SK-N-SH (cell line): ENCODE measurements around the gene APC2. TPM values are rescaled to one million over a fixed set of nuclear protein-coding genes. Genes with fewer than 3 reads are reported as not detected.
"Not testable (repeated sequence)": the region's sequence is repeated elsewhere in the genome, so short reads cannot be mapped to it uniquely, and the experiment has no call there.

Source experiments
- CTCF ChIA-PET: fragments of 300-600, 350-600 bp; formaldehyde crosslinking; extraction: SDS; loops from one replicate; lab custom pipeline; 2021; lab: Yijun Ruan, JAX
- POLR2A ChIA-PET: fragments of 350-600 bp; sonication (Branson Sonifier 250); formaldehyde crosslinking; extraction: SDS; loops from one replicate; lab custom pipeline; 2020; ENCODE audit warnings: antibody characterized with exemption, inconsistent platforms; lab: Yijun Ruan, JAX
- DNase-seq: peaks from one replicate; pipeline ENCODE4 v3.0.0; 2012
- H2AFZ ChIP-seq: fragments of 200-600 bp; sonication (generic); 2 replicates; pipeline ENCODE4 v1.8.1; 2016; ENCODE audit warnings: antibody characterized with exemption, mild to moderate bottlenecking, low read depth
- H3F3A ChIP-seq: fragments of 200-600 bp; sonication (generic); replicated peaks from 2 replicates; pipeline ENCODE3; 2016; ENCODE audit warnings: antibody characterized with exemption, mild to moderate bottlenecking; ENCODE audit not compliant: insufficient read depth
- H3K27ac ChIP-seq, 2 experiments: fragments of 200-500 bp in 1 of 2; fragments of 200-600 bp in 1 of 2; sonication (Bioruptor generic) in 1 of 2; sonication (generic), shearing (Covaris generic) in 1 of 2; 2 replicates each; pipeline versions ENCODE4 v1.5.1 to v1.6.1; 2014 to 2016; ENCODE audit warnings: low read depth in 2 of 2, inconsistent platforms in 1 of 2, low read length in 1 of 2, mild to moderate bottlenecking in 1 of 2, mixed read lengths in 1 of 2
- H3K27me3 ChIP-seq: fragments of 200-600 bp; sonication (generic), shearing (Covaris generic); 2 replicates; pipeline ENCODE4 v1.6.1; 2016; ENCODE audit warnings: mixed run types; ENCODE audit not compliant: insufficient read depth
- H3K36me3 ChIP-seq, 2 experiments: fragments of 200-500 bp in 1 of 2; fragments of 200-600 bp in 1 of 2; sonication (Bioruptor generic) in 1 of 2; sonication (generic) in 1 of 2; replicated peaks in 1 of 2; 2 replicates each; pipeline versions ENCODE3 to v1.5.1; 2014 to 2016; ENCODE audit warnings: low read length in 1 of 2, mild to moderate bottlenecking in 1 of 2; ENCODE audit not compliant: insufficient read depth in 2 of 2, control insufficient read depth in 1 of 2
- H3K4me1 ChIP-seq, 2 experiments: fragments of 200-500 bp in 1 of 2; fragments of 200-600 bp in 1 of 2; sonication (Bioruptor generic) in 1 of 2; sonication (generic), shearing (Covaris generic) in 1 of 2; 2 replicates each; pipeline versions ENCODE4 v1.5.1 to v1.6.1; 2014 to 2016; ENCODE audit warnings: low read depth in 1 of 2, low read length in 1 of 2, mixed run types in 1 of 2; ENCODE audit not compliant: insufficient read depth in 2 of 2, control insufficient read depth in 1 of 2
- H3K4me2 ChIP-seq: fragments of 200-600 bp; sonication (generic), shearing (Covaris generic); 2 replicates; pipeline ENCODE4 v1.6.1; 2017; ENCODE audit warnings: mixed run types
- H3K4me3 ChIP-seq, 2 experiments: fragments of 200-500 bp in 1 of 2; fragments of 200-600 bp in 1 of 2; sonication (Bioruptor generic) in 1 of 2; sonication (generic), shearing (Covaris generic) in 1 of 2; 2 replicates each; pipeline versions ENCODE4 v1.5.1 to v1.8.1; 2014 to 2016; ENCODE audit warnings: low read depth in 2 of 2, inconsistent platforms in 1 of 2, low read length in 1 of 2, mild to moderate bottlenecking in 1 of 2, mixed read lengths in 1 of 2, moderate library complexity in 1 of 2
- H3K79me2 ChIP-seq: fragments of 200-600 bp; sonication (generic); 2 replicates; pipeline ENCODE4 v1.8.1; 2017; ENCODE audit warnings: mild to moderate bottlenecking; ENCODE audit not compliant: insufficient read depth
- H3K9ac ChIP-seq: fragments of 200-600 bp; sonication (generic); 2 replicates; pipeline ENCODE4 v1.6.1; 2017; ENCODE audit warnings: mixed run types
- H3K9me2 ChIP-seq: fragments of 200-600 bp; sonication (generic); 2 replicates; pipeline ENCODE4 v1.6.1; 2017; ENCODE audit warnings: mixed run types
- H3K9me3 ChIP-seq: fragments of 200-600 bp; sonication (generic); 2 replicates; pipeline ENCODE4 v1.6.1; 2017; ENCODE audit warnings: mixed run types, mild to moderate bottlenecking, moderate library complexity
- H4K20me1 ChIP-seq: fragments of 200-600 bp; sonication (generic); 2 replicates; pipeline ENCODE4 v1.6.1; 2017; ENCODE audit warnings: mild to moderate bottlenecking, mixed run types; ENCODE audit not compliant: insufficient read depth
- ELF1 ChIP-seq: IDR thresholded peaks from 2 replicates; pipeline ENCODE4 v1.4.0; 2012
- EP300 ChIP-seq, 2 experiments: IDR thresholded peaks; 2 replicates each; pipeline versions ENCODE4 v1.4.0 to v1.6.1; 2012; ENCODE audit warnings: borderline replicate concordance in 1 of 2, low read depth in 1 of 2, low read length in 1 of 2
- FOSL2 ChIP-seq: IDR thresholded peaks from 2 replicates; pipeline ENCODE4 v1.4.0; 2012; ENCODE audit warnings: low read depth, mild to moderate bottlenecking, moderate library complexity, borderline replicate concordance
- GABPA ChIP-seq: IDR thresholded peaks from 2 replicates; pipeline ENCODE4 v1.4.0; 2012; ENCODE audit warnings: low read depth, mild to moderate bottlenecking
- JUND ChIP-seq: IDR thresholded peaks from 2 replicates; pipeline ENCODE4 v1.4.0; 2012
- MEF2A ChIP-seq: IDR thresholded peaks from 2 replicates; pipeline ENCODE4 v1.4.0; 2012; ENCODE audit warnings: low read depth, borderline replicate concordance
- MXI1 ChIP-seq: IDR thresholded peaks from 2 replicates; pipeline ENCODE4 v1.6.1; 2012; ENCODE audit warnings: mild to moderate bottlenecking, low read depth, low read length, improper control_type of control experiment
- NFIC ChIP-seq: IDR thresholded peaks from 2 replicates; pipeline ENCODE4 v1.4.0; 2012; ENCODE audit warnings: borderline replicate concordance
- RFX5 ChIP-seq: IDR thresholded peaks from 2 replicates; pipeline ENCODE4 v1.6.1; 2012; ENCODE audit warnings: mild to moderate bottlenecking, improper control_type of control experiment, low read length
- RXRA ChIP-seq: IDR thresholded peaks from 2 replicates; pipeline ENCODE4 v1.4.0; 2012; ENCODE audit warnings: low read depth, mild to moderate bottlenecking, borderline replicate concordance
- SIN3A ChIP-seq: IDR thresholded peaks from 2 replicates; pipeline ENCODE4 v1.6.1; 2012; ENCODE audit warnings: low read depth, mild to moderate bottlenecking, low read length, moderate library complexity, borderline replicate concordance
- YY1 ChIP-seq: IDR thresholded peaks from 2 replicates; pipeline ENCODE4 v1.4.0; 2012; ENCODE audit warnings: low read depth, mild to moderate bottlenecking
- WGBS: methylation state at CpG from one replicate; pipeline ENCODE4 v1.1.6; 2017; ENCODE audit warnings: low lambda C conversion rate; 5-methylcytosine and 5-hydroxymethylcytosine counted together
- polyA plus RNA-seq, 3 experiments: library from polyadenylated mRNA; depleted of rRNA; stranded (reverse); fragments of >200 nt; gene quantifications; 2 replicates each; pipeline ENCODE4 v1.2.3, GENCODE V29; 2012
- TF ChIP-seq, protein P1 (sequence below): IDR thresholded peaks from 2 replicates; pipeline ENCODE4 v1.6.1; 2012; ENCODE audit warnings: mild to moderate bottlenecking, low read depth, low read length, moderate library complexity
- TF ChIP-seq, protein P2 (sequence below): IDR thresholded peaks from 2 replicates; pipeline ENCODE4 v1.4.0; 2012; ENCODE audit warnings: low read depth, borderline replicate concordance
- TF ChIP-seq, protein P3 (sequence below): IDR thresholded peaks from 2 replicates; pipeline ENCODE4 v1.4.0; 2012; ENCODE audit warnings: low read depth
- TF ChIP-seq, protein P4 (sequence below): fragments of 200-600 bp; sonication (generic); IDR thresholded peaks from 2 replicates; pipeline ENCODE4 v1.6.1; 2017; ENCODE audit warnings: antibody characterized with exemption, mild to moderate bottlenecking, moderate library complexity
- TF ChIP-seq, protein P5 (sequence below): IDR thresholded peaks from 2 replicates; pipeline ENCODE4; 2012

APC2 gene
- polyA plus RNA-seq, 1 of the 3 experiments (the other 2 are of a cell fraction) = 1.3 TPM

DNA sequence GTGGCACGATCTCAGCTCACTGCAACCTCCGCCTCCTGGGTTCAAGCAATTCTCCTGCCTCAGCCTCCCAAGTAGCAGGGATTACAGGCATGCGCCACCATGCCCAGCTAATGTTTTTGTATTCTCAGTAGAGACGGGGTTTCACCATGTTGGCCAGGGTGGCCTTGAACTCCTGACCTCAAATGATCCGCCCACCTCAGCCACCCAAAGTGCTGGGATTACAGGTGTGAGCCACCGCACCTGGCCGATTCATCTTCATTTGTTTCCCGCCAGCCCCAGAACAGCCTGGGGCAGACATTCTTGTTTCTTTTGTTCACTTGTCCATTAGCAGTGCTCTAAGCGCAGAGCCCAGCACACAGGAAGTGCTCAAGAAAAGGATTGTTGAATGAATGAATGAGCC lies 27.1 kb downstream of the APC2 start:
- H3K4me3 ChIP-seq, H3K27me3 ChIP-seq, H3K27ac ChIP-seq, H3K9me2 ChIP-seq, H2AFZ ChIP-seq, DNase-seq, H3K9ac ChIP-seq, H3K9me3 ChIP-seq, H3F3A ChIP-seq, H3K4me2 ChIP-seq: not testable (repeated sequence)
- 97% methylated on average over 9 of the region's 9 CpGs for WGBS
- H4K20me1 ChIP-seq = peaks cover 36% of the 10 kb centered on the region
- peaks cover 3 to 16% of the 10 kb centered on the region in 2 experiments; a peak in 1 of 4 replicates for H3K4me1 ChIP-seq
- H3K36me3 ChIP-seq = peaks cover 7 to 12% of the 10 kb centered on the region in 2 experiments
- ChIA-PET CTCF (interaction anchor here (1.2 kb wide), 1 partner anchor 32 kb away, joined by 6 read pairs; no protein-coding TSS in a partner anchor), POLR2A (interaction anchor here (0.6 kb wide), 1 partner anchor 14 kb away, joined by 3 read pairs; no protein-coding TSS in a partner anchor)
- H3K79me2 ChIP-seq = peaks cover 47% of the 10 kb centered on the region

DNA sequence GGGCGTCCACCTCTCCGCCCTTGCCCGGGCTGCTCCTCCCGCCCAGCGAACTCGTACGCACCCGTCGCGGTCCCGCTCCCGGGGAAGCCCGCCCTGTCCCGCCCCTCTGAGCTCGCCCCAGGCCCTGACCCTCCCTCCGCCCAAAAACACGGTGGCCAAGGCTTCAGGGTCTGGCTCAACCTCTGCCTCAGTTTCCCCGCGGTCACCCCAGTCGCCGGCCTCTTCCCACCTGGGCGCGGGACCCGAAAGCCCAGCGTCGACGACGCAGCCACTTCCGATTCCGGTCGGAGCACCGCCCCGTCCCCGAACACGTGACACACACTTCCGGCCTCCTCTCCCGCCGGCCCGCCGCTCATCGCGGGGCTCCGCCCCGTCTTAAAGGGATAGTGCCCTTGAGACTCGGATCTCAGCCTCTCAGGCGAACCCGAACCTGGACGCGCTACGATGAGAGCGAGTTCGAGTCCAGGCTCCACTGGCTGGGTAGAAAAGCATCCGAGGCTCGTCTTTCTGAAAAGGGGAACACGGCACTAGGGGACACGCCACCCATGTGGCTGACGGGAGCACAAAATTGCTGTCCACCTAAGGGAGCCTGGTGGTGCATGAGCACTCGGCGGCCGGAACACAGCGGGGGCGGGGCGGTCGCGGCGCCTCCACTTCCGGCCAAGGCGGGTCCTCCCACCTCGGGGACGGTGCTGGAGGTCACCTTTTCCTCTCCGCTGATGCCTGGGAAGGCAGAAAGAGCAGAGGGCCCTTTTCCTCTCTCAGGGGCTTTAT lies 29.2 kb downstream of the APC2 start, which contains the start of gene C19orf25:
TSS of gene C19orf25 (minus strand) at position 282 of the 774 bp plus-strand sequence. CDS start 312 bp downstream, outside the sequence.
- Histone ChIP-seq H3K4me1 (peaks cover 3 to 4% of the 10 kb centered on the region in 2 experiments; a peak in 1 of 4 replicates), H3K9me3 (no peaks in the 10 kb centered on the region), H3K4me3 (peak within 1 kb of the TSS; percentile 60 to 84), H3K4me2 (peak within 1 kb of the TSS; percentile 96), H3K36me3 (peaks cover 7 to 12% of the 10 kb centered on the region in 2 experiments), H3F3A (peaks cover 4% of the 10 kb centered on the region), H3K27ac (peak within 1 kb of the TSS; percentile 51 to 92), H3K79me2 (peaks cover 44% of the 10 kb centered on the region), H2AFZ (peak within 1 kb of the TSS; percentile 61; the same call in 1 of the 2 replicates), H4K20me1 (peaks cover 20% of the 10 kb centered on the region), H3K9me2 (no peaks in the 10 kb centered on the region), H3K9ac (peak within 1 kb of the TSS; percentile 80), H3K27me3 (no peaks in the 10 kb centered on the region)
- ChIA-PET POLR2A (interaction anchor here (1.0 kb wide), 1 partner anchor 11 kb away, joined by 4 read pairs; no protein-coding TSS in a partner anchor), CTCF (no interaction called here)
- peak; percentile 98 for DNase-seq
- WGBS = 3% methylated on average over 11 of the region's 71 CpGs
- TF ChIP-seq, protein P1, sequence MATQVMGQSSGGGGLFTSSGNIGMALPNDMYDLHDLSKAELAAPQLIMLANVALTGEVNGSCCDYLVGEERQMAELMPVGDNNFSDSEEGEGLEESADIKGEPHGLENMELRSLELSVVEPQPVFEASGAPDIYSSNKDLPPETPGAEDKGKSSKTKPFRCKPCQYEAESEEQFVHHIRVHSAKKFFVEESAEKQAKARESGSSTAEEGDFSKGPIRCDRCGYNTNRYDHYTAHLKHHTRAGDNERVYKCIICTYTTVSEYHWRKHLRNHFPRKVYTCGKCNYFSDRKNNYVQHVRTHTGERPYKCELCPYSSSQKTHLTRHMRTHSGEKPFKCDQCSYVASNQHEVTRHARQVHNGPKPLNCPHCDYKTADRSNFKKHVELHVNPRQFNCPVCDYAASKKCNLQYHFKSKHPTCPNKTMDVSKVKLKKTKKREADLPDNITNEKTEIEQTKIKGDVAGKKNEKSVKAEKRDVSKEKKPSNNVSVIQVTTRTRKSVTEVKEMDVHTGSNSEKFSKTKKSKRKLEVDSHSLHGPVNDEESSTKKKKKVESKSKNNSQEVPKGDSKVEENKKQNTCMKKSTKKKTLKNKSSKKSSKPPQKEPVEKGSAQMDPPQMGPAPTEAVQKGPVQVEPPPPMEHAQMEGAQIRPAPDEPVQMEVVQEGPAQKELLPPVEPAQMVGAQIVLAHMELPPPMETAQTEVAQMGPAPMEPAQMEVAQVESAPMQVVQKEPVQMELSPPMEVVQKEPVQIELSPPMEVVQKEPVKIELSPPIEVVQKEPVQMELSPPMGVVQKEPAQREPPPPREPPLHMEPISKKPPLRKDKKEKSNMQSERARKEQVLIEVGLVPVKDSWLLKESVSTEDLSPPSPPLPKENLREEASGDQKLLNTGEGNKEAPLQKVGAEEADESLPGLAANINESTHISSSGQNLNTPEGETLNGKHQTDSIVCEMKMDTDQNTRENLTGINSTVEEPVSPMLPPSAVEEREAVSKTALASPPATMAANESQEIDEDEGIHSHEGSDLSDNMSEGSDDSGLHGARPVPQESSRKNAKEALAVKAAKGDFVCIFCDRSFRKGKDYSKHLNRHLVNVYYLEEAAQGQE = peak; percentile 8; the same call in 1 of the 2 replicates
- TF ChIP-seq, protein P2, sequence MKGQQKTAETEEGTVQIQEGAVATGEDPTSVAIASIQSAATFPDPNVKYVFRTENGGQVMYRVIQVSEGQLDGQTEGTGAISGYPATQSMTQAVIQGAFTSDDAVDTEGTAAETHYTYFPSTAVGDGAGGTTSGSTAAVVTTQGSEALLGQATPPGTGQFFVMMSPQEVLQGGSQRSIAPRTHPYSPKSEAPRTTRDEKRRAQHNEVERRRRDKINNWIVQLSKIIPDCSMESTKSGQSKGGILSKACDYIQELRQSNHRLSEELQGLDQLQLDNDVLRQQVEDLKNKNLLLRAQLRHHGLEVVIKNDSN = peak; percentile 96
- no peak for TF ChIP-seq FOSL2
- TF ChIP-seq MEF2A = no peak
- TF ChIP-seq, protein P3, sequence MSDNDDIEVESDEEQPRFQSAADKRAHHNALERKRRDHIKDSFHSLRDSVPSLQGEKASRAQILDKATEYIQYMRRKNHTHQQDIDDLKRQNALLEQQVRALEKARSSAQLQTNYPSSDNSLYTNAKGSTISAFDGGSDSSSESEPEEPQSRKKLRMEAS = peak; percentile 92
- no peak for TF ChIP-seq RFX5
- TF ChIP-seq NFIC = no peak
- TF ChIP-seq GABPA = peak; percentile 88
- TF ChIP-seq RXRA = no peak
- peak; percentile 91 for TF ChIP-seq ELF1
- no peak for TF ChIP-seq JUND
- TF ChIP-seq, protein P4, sequence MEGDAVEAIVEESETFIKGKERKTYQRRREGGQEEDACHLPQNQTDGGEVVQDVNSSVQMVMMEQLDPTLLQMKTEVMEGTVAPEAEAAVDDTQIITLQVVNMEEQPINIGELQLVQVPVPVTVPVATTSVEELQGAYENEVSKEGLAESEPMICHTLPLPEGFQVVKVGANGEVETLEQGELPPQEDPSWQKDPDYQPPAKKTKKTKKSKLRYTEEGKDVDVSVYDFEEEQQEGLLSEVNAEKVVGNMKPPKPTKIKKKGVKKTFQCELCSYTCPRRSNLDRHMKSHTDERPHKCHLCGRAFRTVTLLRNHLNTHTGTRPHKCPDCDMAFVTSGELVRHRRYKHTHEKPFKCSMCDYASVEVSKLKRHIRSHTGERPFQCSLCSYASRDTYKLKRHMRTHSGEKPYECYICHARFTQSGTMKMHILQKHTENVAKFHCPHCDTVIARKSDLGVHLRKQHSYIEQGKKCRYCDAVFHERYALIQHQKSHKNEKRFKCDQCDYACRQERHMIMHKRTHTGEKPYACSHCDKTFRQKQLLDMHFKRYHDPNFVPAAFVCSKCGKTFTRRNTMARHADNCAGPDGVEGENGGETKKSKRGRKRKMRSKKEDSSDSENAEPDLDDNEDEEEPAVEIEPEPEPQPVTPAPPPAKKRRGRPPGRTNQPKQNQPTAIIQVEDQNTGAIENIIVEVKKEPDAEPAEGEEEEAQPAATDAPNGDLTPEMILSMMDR = no peak
- TF ChIP-seq SIN3A = peak; percentile 50; the same call in 1 of the 2 replicates
- TF ChIP-seq EP300 (IDR thresholded peaks at IDR 0.05; ENCODE audit: borderline replicate concordance in 1 of 2, low read depth in 1 of 2, low read length in 1 of 2) = no peak
- TF ChIP-seq YY1 = no peak
- TF ChIP-seq, protein P5, sequence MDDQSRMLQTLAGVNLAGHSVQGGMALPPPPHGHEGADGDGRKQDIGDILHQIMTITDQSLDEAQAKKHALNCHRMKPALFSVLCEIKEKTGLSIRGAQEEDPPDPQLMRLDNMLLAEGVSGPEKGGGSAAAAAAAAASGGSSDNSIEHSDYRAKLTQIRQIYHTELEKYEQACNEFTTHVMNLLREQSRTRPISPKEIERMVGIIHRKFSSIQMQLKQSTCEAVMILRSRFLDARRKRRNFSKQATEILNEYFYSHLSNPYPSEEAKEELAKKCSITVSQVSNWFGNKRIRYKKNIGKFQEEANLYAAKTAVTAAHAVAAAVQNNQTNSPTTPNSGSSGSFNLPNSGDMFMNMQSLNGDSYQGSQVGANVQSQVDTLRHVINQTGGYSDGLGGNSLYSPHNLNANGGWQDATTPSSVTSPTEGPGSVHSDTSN = peak; percentile 95
- TF ChIP-seq MXI1 = 0 out of 2 replicates have a peak, but pooled peaks have one; percentile 35
